ENCODE measurements around the gene DAB2IP.

The DAB2IP gene

GRCh38 chr9:121685146-121685794, 33.8 kb downstream of the DAB2IP start:
- no peak for DNase-seq (ENCODE audit: low read depth)

- no peak for DNase-seq (ENCODE audit: low read depth)
These were observed 34.5 kb downstream of the DAB2IP start for GRCh38 chr9:121685795-121686377.

GRCh38 chr9:121686930-121687541, 35.6 kb downstream of the DAB2IP start:
- DNase-seq (ENCODE audit: low read depth): peak; percentile 24

- no peak for DNase-seq (ENCODE audit: low read depth)
These were observed 36.8 kb downstream of the DAB2IP start for GRCh38 chr9:121688146-121688680.

- no peak for DNase-seq (ENCODE audit: low read depth)
These were observed 37.2 kb downstream of the DAB2IP start for GRCh38 chr9:121688681-121689080.

- no peak for DNase-seq (ENCODE audit: low read depth)
These were observed 38.2 kb downstream of the DAB2IP start for GRCh38 chr9:121689461-121690157.

GRCh38 chr9:121690316-121690715, 38.9 kb downstream of the DAB2IP start:
- DNase-seq (ENCODE audit: low read depth): no peak

- DNase-seq (ENCODE audit: low read depth): no peak
These were observed 39.3 kb downstream of the DAB2IP start for GRCh38 chr9:121690766-121691165.

- no peak for DNase-seq (ENCODE audit: low read depth)
These were observed 40.5 kb downstream of the DAB2IP start for GRCh38 chr9:121691890-121692289.

- DNase-seq (ENCODE audit: low read depth): no peak
These were observed 41.4 kb downstream of the DAB2IP start for GRCh38 chr9:121692606-121693387.

- DNase-seq (ENCODE audit: low read depth): no peak
These were observed 41.9 kb downstream of the DAB2IP start for GRCh38 chr9:121693388-121693670.

- DNase-seq (ENCODE audit: low read depth): no peak
These were observed 42.6 kb downstream of the DAB2IP start for GRCh38 chr9:121694001-121694400.

- DNase-seq (ENCODE audit: low read depth): no peak
These were observed 43.2 kb downstream of the DAB2IP start for GRCh38 chr9:121694600-121694999.

GRCh38 chr9:121696930-121697329, 45.5 kb downstream of the DAB2IP start:
- DNase-seq (ENCODE audit: low read depth): no peak

- DNase-seq (ENCODE audit: low read depth): no peak
These were observed 47.5 kb downstream of the DAB2IP start for GRCh38 chr9:121698627-121699570.

GRCh38 chr9:121699571-121700164, 48.2 kb downstream of the DAB2IP start:
- DNase-seq (ENCODE audit: low read depth): no peak

- no peak for DNase-seq (ENCODE audit: low read depth)
These were observed 48.9 kb downstream of the DAB2IP start for GRCh38 chr9:121700165-121700831.

GRCh38 chr9:121700832-121701419, 49.5 kb downstream of the DAB2IP start:
- DNase-seq (ENCODE audit: low read depth): no peak

- DNase-seq (ENCODE audit: low read depth): no peak
These were observed 50.4 kb downstream of the DAB2IP start for GRCh38 chr9:121701736-121702261.
